ENCODE results near the gene REEP5.

- TF ChIP-seq ZFP3 (CRISPR knock-in tag; IDR thresholded peaks at IDR 0.05) (no peak), PATZ1 (CRISPR knock-in tag; IDR thresholded peaks at IDR 0.05; ENCODE audit: borderline replicate concordance) (no peak), CSDC2 (CRISPR knock-in tag; IDR thresholded peaks at IDR 0.05) (no peak), TCF4 (CRISPR knock-in tag; IDR thresholded peaks at IDR 0.05; ENCODE audit: borderline replicate concordance) (no peak), OSR1 (CRISPR knock-in tag; IDR thresholded peaks at IDR 0.05) (no peak), ZFP30 (CRISPR knock-in tag; IDR thresholded peaks at IDR 0.05) (no peak), ARNTL (CRISPR knock-in tag; IDR thresholded peaks at IDR 0.05; ENCODE audit: borderline replicate concordance, low read depth) (no peak), ZC3H10 (CRISPR knock-in tag; IDR thresholded peaks at IDR 0.05) (no peak), BACH2 (CRISPR knock-in tag; IDR thresholded peaks at IDR 0.05; ENCODE audit: borderline replicate concordance) (no peak), CREB5 (CRISPR knock-in tag; IDR thresholded peaks at IDR 0.05; ENCODE audit: low read depth) (no peak), ISL1 (CRISPR knock-in tag; IDR thresholded peaks at IDR 0.05) (no peak)
These were observed 18.6 kb upstream of the REEP5 start for GRCh38 chr5:112940670-112941069.

Data from SK-N-SH treated with all-trans-retinoic acid at 6 μM for 48 hours (cell line).